H1 (cell line): Measurements from ENCODE around the gene SRRT.

Source experiments
- JUN ChIP-seq: IDR thresholded peaks from 2 replicates; pipeline ENCODE4 v1.6.1; 2011; ENCODE audit warnings: low read depth, mild to moderate bottlenecking, improper control_type of control experiment, low read length
- NRF1 ChIP-seq: IDR thresholded peaks from 2 replicates; pipeline ENCODE4 v1.6.1; 2011; ENCODE audit warnings: mild to moderate bottlenecking, low read depth, low read length, improper control_type of control experiment
- POLR2A ChIP-seq, 2 experiments: IDR thresholded peaks; 1 replicate in 1 of 2; 2 replicates in 1 of 2; pipeline ENCODE4 v1.6.1; 2011; ENCODE audit warnings: low read depth in 2 of 2, low read length in 2 of 2, mild to moderate bottlenecking in 2 of 2; ENCODE audit errors: control extremely low read depth in 1 of 2
- SIX5 ChIP-seq: IDR thresholded peaks from 2 replicates; pipeline ENCODE4 v1.6.1; 2011; ENCODE audit warnings: mild to moderate bottlenecking, low read depth, low read length
- TF ChIP-seq, protein P1 (sequence below), 3 experiments: IDR thresholded peaks; 1 replicate in 2 of 3; 2 replicates in 1 of 3; pipeline versions ENCODE4 v1.5.1 to v1.6.1; 2011; ENCODE audit warnings: low read length in 3 of 3, mild to moderate bottlenecking in 3 of 3, inconsistent platforms in 2 of 3, low read depth in 1 of 3, moderate library complexity in 1 of 3; ENCODE audit not compliant: insufficient read depth in 1 of 3; ENCODE audit errors: control extremely low read depth in 1 of 3
- TF ChIP-seq, protein P2 (sequence below): IDR thresholded peaks from 2 replicates; pipeline ENCODE4 v1.6.1; 2012; ENCODE audit warnings: inconsistent platforms

DNA sequence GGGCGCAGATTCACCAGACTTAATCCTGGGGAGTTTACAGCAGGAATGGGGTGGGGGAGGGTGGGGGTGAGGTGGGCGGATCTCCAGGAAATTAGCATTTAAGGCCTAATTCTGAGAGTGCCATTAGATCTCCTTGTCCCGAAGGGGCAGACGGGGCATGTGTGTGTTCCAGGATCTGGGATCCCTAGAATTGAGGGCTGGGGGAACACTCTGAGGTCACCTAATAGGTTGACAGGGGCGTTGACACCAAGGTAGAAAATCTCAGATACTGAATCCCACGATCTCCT is 38.1 kb upstream of the SRRT start:
- TF ChIP-seq, protein P1, sequence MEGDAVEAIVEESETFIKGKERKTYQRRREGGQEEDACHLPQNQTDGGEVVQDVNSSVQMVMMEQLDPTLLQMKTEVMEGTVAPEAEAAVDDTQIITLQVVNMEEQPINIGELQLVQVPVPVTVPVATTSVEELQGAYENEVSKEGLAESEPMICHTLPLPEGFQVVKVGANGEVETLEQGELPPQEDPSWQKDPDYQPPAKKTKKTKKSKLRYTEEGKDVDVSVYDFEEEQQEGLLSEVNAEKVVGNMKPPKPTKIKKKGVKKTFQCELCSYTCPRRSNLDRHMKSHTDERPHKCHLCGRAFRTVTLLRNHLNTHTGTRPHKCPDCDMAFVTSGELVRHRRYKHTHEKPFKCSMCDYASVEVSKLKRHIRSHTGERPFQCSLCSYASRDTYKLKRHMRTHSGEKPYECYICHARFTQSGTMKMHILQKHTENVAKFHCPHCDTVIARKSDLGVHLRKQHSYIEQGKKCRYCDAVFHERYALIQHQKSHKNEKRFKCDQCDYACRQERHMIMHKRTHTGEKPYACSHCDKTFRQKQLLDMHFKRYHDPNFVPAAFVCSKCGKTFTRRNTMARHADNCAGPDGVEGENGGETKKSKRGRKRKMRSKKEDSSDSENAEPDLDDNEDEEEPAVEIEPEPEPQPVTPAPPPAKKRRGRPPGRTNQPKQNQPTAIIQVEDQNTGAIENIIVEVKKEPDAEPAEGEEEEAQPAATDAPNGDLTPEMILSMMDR (IDR thresholded peaks at IDR 0.05; ENCODE audit: control extremely low read depth in 1 of 3, insufficient read depth in 1 of 3, low read depth in 1 of 3, low read length in 3 of 3): no peak
- TF ChIP-seq JUN (no peak), POLR2A (IDR thresholded peaks at IDR 0.05; ENCODE audit: control extremely low read depth in 1 of 2, low read depth in 2 of 2, low read length in 2 of 2) (peak in 1 of 2 experiments; percentile 47; a peak in 2 of 3 replicates), NRF1 (no peak), SIX5 (no peak)
- TF ChIP-seq, protein P2, sequence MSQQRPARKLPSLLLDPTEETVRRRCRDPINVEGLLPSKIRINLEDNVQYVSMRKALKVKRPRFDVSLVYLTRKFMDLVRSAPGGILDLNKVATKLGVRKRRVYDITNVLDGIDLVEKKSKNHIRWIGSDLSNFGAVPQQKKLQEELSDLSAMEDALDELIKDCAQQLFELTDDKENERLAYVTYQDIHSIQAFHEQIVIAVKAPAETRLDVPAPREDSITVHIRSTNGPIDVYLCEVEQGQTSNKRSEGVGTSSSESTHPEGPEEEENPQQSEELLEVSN: no peak
